ENCODE results near the gene FOXP1.

Gene FOXP1

GRCh38 chr3:71037775-71038174 lies 545.8 kb downstream of the FOXP1 start:
- no peak for TF ChIP-seq CTCF (IDR thresholded peaks at IDR 0.05; ENCODE audit: low read depth, low read length)
- no peak overlapping the region for H3K4me3 ChIP-seq (ENCODE audit: low read depth, low read length)

- H3K4me3 ChIP-seq (ENCODE audit: low read depth, low read length): no peak overlapping the region
- TF ChIP-seq CTCF (IDR thresholded peaks at IDR 0.05; ENCODE audit: low read depth, low read length): no peak
Observed at GRCh38 chr3:71035886-71036285, 547.6 kb downstream of the FOXP1 start.

GRCh38 chr3:71035314-71035713 lies 548.2 kb downstream of the FOXP1 start:
- no peak overlapping the region for H3K4me3 ChIP-seq (ENCODE audit: low read depth, low read length)
- no peak for TF ChIP-seq CTCF (IDR thresholded peaks at IDR 0.05; ENCODE audit: low read depth, low read length)

GRCh38 chr3:71033681-71034220 lies 549.8 kb downstream of the FOXP1 start:
- no peak overlapping the region for H3K4me3 ChIP-seq (ENCODE audit: low read depth, low read length)

GRCh38 chr3:71031914-71032521 lies 551.5 kb downstream of the FOXP1 start:
- no peak for TF ChIP-seq CTCF (IDR thresholded peaks at IDR 0.05; ENCODE audit: low read depth, low read length)
- H3K4me3 ChIP-seq (ENCODE audit: low read depth, low read length): no peak overlapping the region

More at GRCh38 chr3:71033681-71034220, 549.8 kb downstream of the FOXP1 start:
- TF ChIP-seq CTCF (IDR thresholded peaks at IDR 0.05; ENCODE audit: low read depth, low read length): no peak

GRCh38 chr3:71031181-71031580 lies 552.3 kb downstream of the FOXP1 start:
- H3K4me3 ChIP-seq (ENCODE audit: low read depth, low read length): no peak overlapping the region
- TF ChIP-seq CTCF (IDR thresholded peaks at IDR 0.05; ENCODE audit: low read depth, low read length): no peak

GRCh38 chr3:71030748-71031147 lies 552.8 kb downstream of the FOXP1 start:
- H3K4me3 ChIP-seq (ENCODE audit: low read depth, low read length): no peak overlapping the region
- TF ChIP-seq CTCF (IDR thresholded peaks at IDR 0.05; ENCODE audit: low read depth, low read length): no peak

All from WI38 (cell line).